ENCODE data around the gene CDRT4. TPM values are rescaled to one million over a fixed set of nuclear protein-coding genes. Genes with fewer than 3 reads are reported as not detected.

The CDRT4 gene
- total RNA-seq, 1 experiment from 2014 or later, result 13.6 TPM

DNA sequence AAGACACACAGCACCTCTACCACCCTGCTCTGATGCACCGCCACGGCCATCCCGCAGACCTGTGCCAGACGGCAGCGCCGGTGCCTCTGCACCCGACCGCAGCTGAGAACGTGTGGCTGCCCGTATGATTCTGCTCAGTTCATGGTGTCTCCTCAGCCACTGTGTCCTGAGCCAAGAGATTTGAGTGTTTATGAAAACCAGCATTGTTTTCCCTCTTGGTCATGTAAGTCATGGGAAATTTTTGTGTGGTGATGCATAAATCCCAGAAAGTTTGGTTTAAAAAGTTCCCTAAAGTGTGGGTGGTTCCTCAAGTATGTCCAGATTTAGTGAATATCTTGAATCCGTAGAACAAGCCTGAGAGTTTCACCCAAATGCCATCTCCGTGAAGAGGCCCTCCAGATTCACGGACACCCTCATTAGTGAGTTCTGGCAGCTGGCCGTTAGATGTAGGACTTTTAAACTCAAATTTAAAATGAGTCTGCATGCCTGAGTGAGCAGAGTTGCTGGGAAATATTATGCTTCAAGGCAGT is 57.6 kb downstream of the CDRT4 start:
- Histone ChIP-seq H4K20me1 (ENCODE audit: insufficient read depth, low read depth, low read length) (no peaks in the 10 kb centered on the region), H3K4me3 (ENCODE audit: low read length) (no peak overlapping the region), H3K9ac (ENCODE audit: low read length) (no peak overlapping the region), H3K79me2 (ENCODE audit: low read length) (no peaks in the 10 kb centered on the region), H3K27me3 (ENCODE audit: low read length) (no peaks in the 10 kb centered on the region), H3K4me1 (ENCODE audit: low read length) (no peaks in the 10 kb centered on the region), H3K9me2 (replicated peaks; ENCODE audit: insufficient read depth, low read length) (no peaks in the 10 kb centered on the region), H2AFZ (ENCODE audit: low read length) (no peak overlapping the region), H3K27ac (ENCODE audit: low read length) (no peak overlapping the region), H3K4me2 (ENCODE audit: low read depth, low read length, poor library complexity, severe bottlenecking) (no peak overlapping the region), H3K36me3 (ENCODE audit: insufficient read depth, low read length) (no peaks in the 10 kb centered on the region), H3K9me3 (ENCODE audit: low read length) (no peaks in the 10 kb centered on the region)
- DNase-seq, result no peak

DNA sequence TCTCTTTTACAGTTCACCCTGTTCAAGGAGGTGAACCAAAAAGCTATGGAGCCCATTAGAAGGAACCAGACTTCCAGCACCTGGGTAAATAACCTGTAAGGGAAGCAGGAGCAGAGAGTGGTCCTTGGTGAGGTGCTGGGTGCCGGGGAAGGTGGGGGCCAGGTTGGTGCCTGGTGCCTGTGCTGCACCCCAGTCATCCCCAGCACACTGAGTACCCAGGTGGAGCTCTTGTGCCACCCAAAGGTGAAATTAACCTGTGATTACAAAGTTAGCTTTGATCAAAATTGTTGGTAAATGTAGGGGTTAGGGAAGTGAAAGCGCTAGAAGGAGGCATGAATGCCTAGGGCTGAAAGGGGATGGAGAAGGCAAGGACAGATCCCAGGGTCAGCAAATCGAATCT is 58.6 kb downstream of the CDRT4 start:
- Histone ChIP-seq H3K36me3 (ENCODE audit: insufficient read depth, low read length) (no peaks in the 10 kb centered on the region), H3K9ac (ENCODE audit: low read length) (no peak overlapping the region), H2AFZ (ENCODE audit: low read length) (no peak overlapping the region), H3K9me2 (replicated peaks; ENCODE audit: insufficient read depth, low read length) (no peaks in the 10 kb centered on the region), H3K27me3 (ENCODE audit: low read length) (no peaks in the 10 kb centered on the region), H3K27ac (ENCODE audit: low read length) (no peak overlapping the region), H3K4me2 (ENCODE audit: low read depth, low read length, poor library complexity, severe bottlenecking) (no peak overlapping the region), H3K9me3 (ENCODE audit: low read length) (no peaks in the 10 kb centered on the region), H4K20me1 (ENCODE audit: insufficient read depth, low read depth, low read length) (no peaks in the 10 kb centered on the region), H3K4me3 (ENCODE audit: low read length) (no peak overlapping the region), H3K4me1 (ENCODE audit: low read length) (no peaks in the 10 kb centered on the region), H3K79me2 (ENCODE audit: low read length) (no peaks in the 10 kb centered on the region)
- no peak for DNase-seq

DNA sequence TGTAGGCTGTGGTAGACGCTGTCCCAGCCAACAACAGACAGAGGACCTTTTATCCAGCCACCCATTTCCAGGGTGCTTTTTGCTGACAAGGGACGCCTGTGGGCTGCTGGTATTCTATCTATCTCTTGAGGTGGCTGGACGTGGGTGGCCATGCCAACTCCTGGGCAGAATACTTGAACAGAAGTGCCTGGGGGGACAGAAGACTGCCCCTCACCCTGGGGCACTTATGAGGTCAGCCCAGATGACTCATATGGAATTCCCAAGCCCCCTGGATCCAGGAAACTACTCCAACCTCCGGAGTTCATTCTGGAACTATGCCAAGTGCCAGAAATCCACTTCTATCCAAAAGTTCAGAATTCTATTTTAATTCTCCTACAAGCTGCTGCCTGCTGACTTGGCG is 61.3 kb downstream of the CDRT4 start:
- no peak overlapping the region for H3K9ac ChIP-seq (ENCODE audit: low read length)
- H3K4me3 ChIP-seq (ENCODE audit: low read length), result no peak overlapping the region
- no peaks in the 10 kb centered on the region for H3K27me3 ChIP-seq (ENCODE audit: low read length)
- H3K4me2 ChIP-seq (ENCODE audit: low read depth, low read length, poor library complexity, severe bottlenecking), result no peak overlapping the region
- DNase-seq, result no peak
- no peaks in the 10 kb centered on the region for H3K9me2 ChIP-seq (replicated peaks; ENCODE audit: insufficient read depth, low read length)
- H3K9me3 ChIP-seq (ENCODE audit: low read length), result no peaks in the 10 kb centered on the region
- no peak overlapping the region for H2AFZ ChIP-seq (ENCODE audit: low read length)
- no peaks in the 10 kb centered on the region for H3K4me1 ChIP-seq (ENCODE audit: low read length)
- no peaks in the 10 kb centered on the region for H3K36me3 ChIP-seq (ENCODE audit: insufficient read depth, low read length)
- H3K27ac ChIP-seq (ENCODE audit: low read length), result no peak overlapping the region
- H4K20me1 ChIP-seq (ENCODE audit: insufficient read depth, low read depth, low read length), result no peaks in the 10 kb centered on the region
- no peaks in the 10 kb centered on the region for H3K79me2 ChIP-seq (ENCODE audit: low read length)

DNA sequence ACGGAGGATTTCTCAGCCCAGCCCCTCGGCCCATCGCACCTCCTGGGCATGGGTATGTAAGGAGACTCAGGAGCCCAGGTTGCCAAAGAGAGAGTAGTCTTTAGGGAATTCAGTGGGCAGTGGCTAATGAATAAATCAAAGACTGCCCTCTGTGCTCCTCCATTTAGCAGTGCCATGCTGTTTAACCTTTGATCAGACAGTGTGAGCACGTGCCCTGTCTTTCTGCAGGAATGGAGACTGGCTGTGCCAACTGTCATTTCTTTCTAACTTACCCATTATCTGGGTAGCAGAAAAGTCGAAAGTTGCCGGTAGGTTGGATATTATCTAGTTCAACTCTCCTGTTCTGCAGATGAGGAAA is 62.4 kb downstream of the CDRT4 start:
- Histone ChIP-seq H3K27ac (ENCODE audit: low read length) (no peak overlapping the region), H3K79me2 (ENCODE audit: low read length) (no peaks in the 10 kb centered on the region), H3K9me2 (replicated peaks; ENCODE audit: insufficient read depth, low read length) (no peaks in the 10 kb centered on the region), H2AFZ (ENCODE audit: low read length) (no peak overlapping the region), H4K20me1 (ENCODE audit: insufficient read depth, low read depth, low read length) (no peaks in the 10 kb centered on the region), H3K4me1 (ENCODE audit: low read length) (no peaks in the 10 kb centered on the region), H3K4me3 (ENCODE audit: low read length) (no peak overlapping the region), H3K9ac (ENCODE audit: low read length) (no peak overlapping the region), H3K27me3 (ENCODE audit: low read length) (no peaks in the 10 kb centered on the region), H3K36me3 (ENCODE audit: insufficient read depth, low read length) (no peaks in the 10 kb centered on the region), H3K9me3 (ENCODE audit: low read length) (no peaks in the 10 kb centered on the region), H3K4me2 (ENCODE audit: low read depth, low read length, poor library complexity, severe bottlenecking) (no peak overlapping the region)
- no peak for DNase-seq

DNA sequence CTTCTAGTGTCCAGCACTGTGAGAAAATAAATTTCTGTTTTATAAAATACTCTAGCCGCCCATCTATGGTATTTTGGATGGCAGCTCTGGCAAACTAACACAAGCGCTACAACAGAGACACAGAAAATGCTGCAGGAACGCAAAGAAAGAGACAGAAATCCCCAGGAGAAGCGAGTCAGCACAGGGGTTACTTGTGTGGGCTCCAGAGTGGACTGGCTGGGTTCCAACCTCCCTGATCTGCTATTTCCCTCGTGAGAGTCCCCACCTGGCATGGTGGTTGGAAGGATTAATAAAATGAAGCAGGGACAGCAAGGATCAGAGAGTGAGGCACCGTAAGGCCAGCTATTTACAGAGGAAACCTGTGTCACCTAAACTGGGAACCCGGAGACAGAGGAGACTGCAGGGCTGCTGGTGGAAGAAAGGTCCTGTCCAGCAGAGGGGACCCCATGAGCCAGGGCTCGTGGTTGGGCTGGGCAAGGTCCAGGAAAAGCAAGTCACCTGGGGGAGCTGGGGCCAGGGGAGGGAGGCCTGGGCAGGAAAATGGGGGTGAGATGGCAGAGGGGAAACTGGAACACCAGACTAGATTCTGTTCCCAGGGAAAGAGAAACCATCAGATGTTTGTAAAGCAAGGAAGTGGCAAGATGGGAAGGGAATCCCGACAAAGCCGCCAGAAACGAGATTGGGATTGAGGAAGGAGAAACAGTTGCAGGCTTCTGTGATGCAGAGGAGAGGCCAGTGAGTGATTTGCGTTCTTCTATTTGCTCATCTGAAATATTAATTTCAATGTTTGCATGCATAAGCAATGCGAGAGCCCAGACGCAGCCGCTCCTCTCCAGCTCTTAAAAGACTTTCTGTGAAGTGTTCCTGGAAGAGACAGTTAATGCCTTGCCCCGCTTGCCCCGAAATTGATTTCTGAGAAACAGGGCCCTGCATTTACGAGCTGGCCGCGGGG is 63.0 kb downstream of the CDRT4 start:
- DNase-seq, result no peak
- Histone ChIP-seq H3K9me3 (ENCODE audit: low read length) (no peaks in the 10 kb centered on the region), H3K4me1 (ENCODE audit: low read length) (no peaks in the 10 kb centered on the region), H3K9me2 (replicated peaks; ENCODE audit: insufficient read depth, low read length) (no peaks in the 10 kb centered on the region), H3K27me3 (ENCODE audit: low read length) (no peaks in the 10 kb centered on the region), H2AFZ (ENCODE audit: low read length) (no peak overlapping the region), H3K27ac (ENCODE audit: low read length) (no peak overlapping the region), H3K9ac (ENCODE audit: low read length) (no peak overlapping the region), H3K4me2 (ENCODE audit: low read depth, low read length, poor library complexity, severe bottlenecking) (no peak overlapping the region), H3K36me3 (ENCODE audit: insufficient read depth, low read length) (no peaks in the 10 kb centered on the region), H3K79me2 (ENCODE audit: low read length) (no peaks in the 10 kb centered on the region), H4K20me1 (ENCODE audit: insufficient read depth, low read depth, low read length) (no peaks in the 10 kb centered on the region), H3K4me3 (ENCODE audit: low read length) (no peak overlapping the region)

DNA sequence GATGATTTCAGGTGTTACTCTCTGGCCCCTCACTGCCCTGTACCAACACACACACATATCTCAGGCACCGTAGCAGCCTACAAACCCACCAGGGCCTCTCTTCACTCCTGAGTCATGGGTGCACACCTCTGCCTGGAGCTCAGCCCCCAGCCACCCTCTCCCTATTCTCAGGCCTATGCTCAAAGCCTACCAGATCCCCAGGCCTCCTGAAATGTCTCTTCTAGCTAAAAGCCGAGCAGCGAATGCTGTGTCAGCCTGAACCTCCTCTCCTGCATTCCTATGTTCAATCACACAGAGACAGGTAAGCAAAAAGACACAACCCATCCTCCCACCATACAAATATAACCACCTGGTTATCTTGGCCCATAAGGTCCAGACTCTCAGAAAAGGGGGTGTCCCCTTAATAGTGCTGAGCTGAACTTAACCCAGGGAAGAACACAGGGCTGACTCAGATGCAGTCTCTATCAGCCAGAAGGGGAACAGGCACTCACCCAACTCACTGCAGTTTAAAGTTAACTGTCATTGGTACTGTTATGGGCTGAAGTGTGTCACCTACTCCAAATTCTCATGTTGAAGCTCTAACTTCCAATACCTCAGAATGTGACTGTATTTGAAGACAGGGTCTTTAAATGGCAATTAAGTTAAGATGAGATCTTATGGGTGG is 64.0 kb downstream of the CDRT4 start:
- DNase-seq, result no peak
- Histone ChIP-seq H4K20me1 (ENCODE audit: insufficient read depth, low read depth, low read length) (no peaks in the 10 kb centered on the region), H2AFZ (ENCODE audit: low read length) (no peak overlapping the region), H3K79me2 (ENCODE audit: low read length) (no peaks in the 10 kb centered on the region), H3K27ac (ENCODE audit: low read length) (no peak overlapping the region), H3K27me3 (ENCODE audit: low read length) (no peaks in the 10 kb centered on the region), H3K4me1 (ENCODE audit: low read length) (no peaks in the 10 kb centered on the region), H3K36me3 (ENCODE audit: insufficient read depth, low read length) (no peaks in the 10 kb centered on the region), H3K9me2 (replicated peaks; ENCODE audit: insufficient read depth, low read length) (no peaks in the 10 kb centered on the region), H3K9me3 (ENCODE audit: low read length) (no peaks in the 10 kb centered on the region), H3K4me2 (ENCODE audit: low read depth, low read length, poor library complexity, severe bottlenecking) (no peak overlapping the region), H3K4me3 (ENCODE audit: low read length) (no peak overlapping the region), H3K9ac (ENCODE audit: low read length) (no peak overlapping the region)

DNA sequence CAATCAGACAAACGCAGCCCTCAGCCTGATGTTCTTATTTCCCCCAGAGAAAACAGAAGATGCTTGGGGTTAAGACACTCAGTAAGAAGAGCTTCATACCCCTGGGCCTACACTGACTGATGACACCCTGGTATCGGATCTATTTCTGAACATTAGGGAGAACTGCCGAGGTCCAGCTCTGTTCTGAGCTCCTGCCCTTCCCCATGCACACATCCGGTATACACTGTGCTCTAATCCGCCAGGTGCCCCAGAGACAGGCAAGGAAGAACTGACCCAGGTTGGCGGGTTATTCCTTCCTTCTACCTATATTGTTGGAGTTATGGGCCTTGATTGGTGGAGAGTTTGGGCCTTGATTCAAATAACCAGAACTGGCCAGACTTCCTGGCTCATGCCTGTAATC is 68.0 kb downstream of the CDRT4 start:
- Histone ChIP-seq H2AFZ (ENCODE audit: low read length) (no peak overlapping the region), H3K27me3 (ENCODE audit: low read length) (no peaks in the 10 kb centered on the region), H3K27ac (ENCODE audit: low read length) (no peak overlapping the region), H3K9ac (ENCODE audit: low read length) (no peak overlapping the region), H3K4me2 (ENCODE audit: low read depth, low read length, poor library complexity, severe bottlenecking) (no peak overlapping the region), H3K4me1 (ENCODE audit: low read length) (no peaks in the 10 kb centered on the region), H3K36me3 (ENCODE audit: insufficient read depth, low read length) (no peaks in the 10 kb centered on the region), H3K9me3 (ENCODE audit: low read length) (no peaks in the 10 kb centered on the region), H4K20me1 (ENCODE audit: insufficient read depth, low read depth, low read length) (no peaks in the 10 kb centered on the region), H3K4me3 (ENCODE audit: low read length) (no peak overlapping the region), H3K79me2 (ENCODE audit: low read length) (no peaks in the 10 kb centered on the region), H3K9me2 (replicated peaks; ENCODE audit: insufficient read depth, low read length) (no peaks in the 10 kb centered on the region)
- DNase-seq, result no peak

DNA sequence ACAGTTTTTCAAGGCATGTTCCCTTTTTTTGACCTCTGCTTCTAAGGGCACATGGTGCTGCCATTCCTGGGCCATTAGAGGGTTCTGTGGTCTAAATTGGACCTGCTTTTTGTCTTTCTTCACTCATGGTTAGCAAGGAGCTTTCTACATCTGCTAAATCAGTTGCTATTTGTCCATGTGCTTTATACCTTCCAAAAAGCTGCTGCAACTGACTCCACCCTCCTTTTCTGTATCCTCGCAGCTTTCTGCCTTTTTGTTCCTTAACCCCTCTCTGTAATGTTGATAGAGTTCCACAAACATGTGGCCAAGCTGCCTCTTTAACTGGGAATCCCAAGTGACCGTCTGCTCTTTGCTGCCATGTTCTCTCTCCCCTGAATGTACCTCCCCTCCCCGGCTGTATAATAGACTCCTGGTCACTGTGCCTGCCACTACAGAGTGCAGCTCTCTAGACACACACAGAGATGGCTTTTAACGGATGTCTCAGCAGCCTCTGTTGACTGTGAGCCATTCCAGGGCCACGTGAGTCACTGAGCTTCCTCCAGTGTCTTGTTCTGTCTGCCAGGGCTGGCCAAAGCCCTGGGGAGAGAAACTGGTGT is 68.6 kb downstream of the CDRT4 start:
- Histone ChIP-seq H3K9ac (ENCODE audit: low read length) (no peak overlapping the region), H3K36me3 (ENCODE audit: insufficient read depth, low read length) (no peaks in the 10 kb centered on the region), H3K4me2 (ENCODE audit: low read depth, low read length, poor library complexity, severe bottlenecking) (no peak overlapping the region), H3K27ac (ENCODE audit: low read length) (no peak overlapping the region), H4K20me1 (ENCODE audit: insufficient read depth, low read depth, low read length) (no peaks in the 10 kb centered on the region), H2AFZ (ENCODE audit: low read length) (no peak overlapping the region), H3K27me3 (ENCODE audit: low read length) (no peaks in the 10 kb centered on the region), H3K4me3 (ENCODE audit: low read length) (no peak overlapping the region), H3K79me2 (ENCODE audit: low read length) (no peaks in the 10 kb centered on the region), H3K9me3 (ENCODE audit: low read length) (no peaks in the 10 kb centered on the region), H3K4me1 (ENCODE audit: low read length) (no peaks in the 10 kb centered on the region), H3K9me2 (replicated peaks; ENCODE audit: insufficient read depth, low read length) (no peaks in the 10 kb centered on the region)
- DNase-seq, result no peak

Measured in Karpas-422 (cell line).